T47D (cell line): ENCODE results near the gene CD36.
A peak's percentile ranks its signal among the peaks of the same experiment; 100 is the strongest.

Experiments used
- DNase-seq, 2 experiments: peaks; one replicate each; pipeline versions ENCODE4 v3.0.0 to v3.0.0-alpha.2; 2011 to 2012; ENCODE audit warnings: low read depth in 1 of 2, low spot score in 1 of 2
- JUND ChIP-seq: IDR thresholded peaks from 2 replicates; pipeline ENCODE4 v1.6.1; 2012; ENCODE audit warnings: low read depth
- in situ Hi-C: cut with HindIII; loops from 2 replicates; pipeline ENCODE4 v1.10.0; 2016; ENCODE audit warnings: low sequenced_read_pairs, low pct_unique_long_range_greater_than_20kb

The CD36 gene

DNA sequence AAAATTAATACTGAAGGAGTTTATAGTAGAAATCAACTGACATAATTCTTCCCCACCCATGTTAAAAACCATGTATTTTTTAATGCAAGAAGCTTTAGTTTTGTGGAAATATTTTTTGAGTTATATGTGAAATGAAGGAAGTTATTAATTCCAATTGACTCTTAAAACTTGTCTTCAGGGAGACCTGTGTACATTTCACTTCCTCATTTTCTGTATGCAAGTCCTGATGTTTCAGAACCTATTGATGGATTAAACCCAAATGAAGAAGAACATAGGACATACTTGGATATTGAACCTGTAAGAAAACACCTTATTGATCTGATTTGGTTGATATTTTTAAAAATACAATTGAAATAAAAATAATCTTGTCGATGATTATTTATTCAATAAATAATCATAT, 33.3 kb downstream of the CD36 start:
- no peak for TF ChIP-seq JUND
- DNase-seq, result no peak
- in situ Hi-C loops, result no loop called here

DNA sequence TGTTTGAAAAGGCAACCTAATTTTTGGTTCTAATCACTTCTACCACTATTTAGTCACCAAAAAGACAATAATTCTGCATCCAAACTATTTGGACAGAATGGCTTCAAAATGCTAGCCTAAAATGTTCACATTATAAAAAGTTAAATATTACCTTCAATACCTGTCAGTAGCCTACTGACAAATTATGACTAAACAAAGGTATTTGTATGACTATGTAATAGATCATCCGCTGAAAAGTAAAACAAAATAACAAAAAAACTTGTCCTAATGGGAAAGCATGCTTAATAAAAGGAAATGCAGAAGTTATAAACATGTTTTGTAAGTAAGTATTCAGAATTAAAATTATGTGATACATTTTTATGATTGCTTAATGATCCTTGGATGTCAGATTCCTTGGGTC, 36.6 kb downstream of the CD36 start:
- in situ Hi-C loops, result no loop called here
- no peak for TF ChIP-seq JUND
- DNase-seq, result no peak

DNA sequence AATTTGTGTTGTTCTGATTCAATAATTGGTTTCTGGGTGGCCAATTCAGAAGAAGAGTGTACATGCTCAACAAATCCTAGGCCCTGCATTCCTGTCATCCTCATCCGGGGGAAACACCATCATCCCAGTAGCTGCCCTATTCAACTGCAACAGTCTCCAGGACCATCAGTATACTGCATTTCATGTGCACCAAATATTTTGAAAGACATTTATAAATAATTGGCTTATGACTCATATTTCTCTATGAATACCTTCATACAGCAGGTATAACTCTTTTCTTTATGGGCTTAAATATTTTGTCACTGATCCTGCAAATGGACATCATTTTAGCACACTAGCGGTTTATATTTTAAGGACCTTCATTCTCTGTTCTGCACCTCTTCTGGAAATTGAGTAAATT, 38.0 kb downstream of the CD36 start:
- DNase-seq, result no peak
- in situ Hi-C loops, result no loop called here
- TF ChIP-seq JUND, result no peak

DNA sequence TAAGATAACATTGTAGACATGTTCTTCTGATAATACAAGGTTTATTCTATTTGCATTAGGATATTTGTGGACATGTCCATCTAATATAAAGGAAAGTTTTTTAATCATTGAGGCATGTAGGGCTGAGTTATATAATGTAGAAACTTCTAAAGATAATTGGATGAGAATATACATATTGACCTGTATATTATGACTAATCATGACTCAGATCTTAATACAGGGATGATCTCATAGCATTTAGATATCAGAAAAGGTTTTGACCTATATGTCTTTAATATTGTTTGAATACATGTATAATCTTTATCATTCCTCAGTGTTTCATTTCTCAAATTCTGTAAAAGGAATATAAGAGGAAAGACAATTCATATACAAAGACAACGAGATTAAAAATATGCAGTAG, 39.2 kb downstream of the CD36 start:
- in situ Hi-C loops, result no loop called here

DNA sequence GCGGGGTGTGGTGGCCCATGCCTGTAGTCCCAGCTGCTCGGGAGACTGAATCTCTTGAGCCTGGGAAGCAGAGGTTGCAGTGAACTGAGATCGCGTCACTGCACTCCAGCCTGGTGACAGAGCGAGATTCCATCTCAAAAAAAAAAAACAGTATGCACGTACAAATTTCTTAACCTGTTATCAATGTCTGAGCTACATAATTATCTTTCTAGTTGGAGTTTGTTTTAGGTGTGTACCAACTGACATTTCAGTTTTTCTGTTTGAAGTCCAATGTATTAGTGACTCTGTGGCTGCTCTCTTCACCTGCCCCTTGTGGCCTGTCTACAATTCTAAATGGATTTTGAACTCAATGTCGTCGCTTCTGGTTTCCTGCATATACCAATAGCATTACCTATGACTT, 40.3 kb downstream of the CD36 start:
- no peak for TF ChIP-seq JUND
- no peak for DNase-seq
- in situ Hi-C loops, result no loop called here

More for the DNA sequence above, 39.2 kb downstream of the CD36 start:
- DNase-seq, result no peak
- TF ChIP-seq JUND, result no peak

DNA sequence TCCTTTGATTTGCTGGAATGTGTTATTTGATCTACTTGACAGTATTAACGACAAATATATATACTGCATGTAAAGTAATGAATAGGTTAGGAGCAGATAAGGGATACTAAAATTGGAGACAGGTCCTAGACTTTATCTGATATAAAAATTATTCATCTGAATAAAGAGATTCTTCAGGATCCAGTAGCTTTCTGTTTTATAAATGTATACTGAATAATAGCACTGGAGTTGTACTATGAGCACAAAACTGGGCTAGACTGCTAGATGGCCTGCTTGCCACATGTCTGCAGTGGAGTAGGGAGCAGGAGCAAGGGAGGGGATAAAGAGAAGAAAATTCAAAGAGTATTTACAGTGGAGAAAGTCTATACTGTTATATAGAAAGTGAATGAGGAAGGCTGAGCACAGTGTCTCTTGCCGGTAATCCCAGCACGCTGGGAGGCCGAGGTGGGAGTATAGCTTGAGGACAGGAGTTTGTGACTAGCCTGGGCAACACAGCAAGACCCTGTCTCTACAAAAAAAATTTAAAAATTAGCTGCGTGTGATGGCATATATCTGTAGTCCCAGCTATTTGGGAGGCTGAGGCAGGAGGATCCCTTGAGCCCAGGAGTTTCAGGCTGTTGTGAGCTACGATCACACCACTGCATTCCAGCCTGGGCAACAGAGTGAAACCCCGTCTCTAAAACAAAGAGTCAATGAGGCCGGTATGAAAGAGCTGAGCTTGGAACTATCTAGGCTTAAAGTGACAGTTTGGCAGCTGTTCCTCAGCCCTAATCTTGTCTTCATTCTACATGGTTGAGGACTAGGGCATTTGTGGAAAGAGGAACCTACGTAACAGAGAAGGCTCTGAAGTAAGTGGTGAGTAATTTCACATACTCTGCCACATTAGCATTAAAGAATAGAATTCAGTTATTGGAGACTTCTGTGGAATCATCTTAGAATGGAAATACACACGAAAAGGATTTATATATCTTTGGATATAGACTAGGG, 41.8 kb downstream of the CD36 start:
- no peak for TF ChIP-seq JUND
- DNase-seq, result no peak
- in situ Hi-C loops, result no loop called here

DNA sequence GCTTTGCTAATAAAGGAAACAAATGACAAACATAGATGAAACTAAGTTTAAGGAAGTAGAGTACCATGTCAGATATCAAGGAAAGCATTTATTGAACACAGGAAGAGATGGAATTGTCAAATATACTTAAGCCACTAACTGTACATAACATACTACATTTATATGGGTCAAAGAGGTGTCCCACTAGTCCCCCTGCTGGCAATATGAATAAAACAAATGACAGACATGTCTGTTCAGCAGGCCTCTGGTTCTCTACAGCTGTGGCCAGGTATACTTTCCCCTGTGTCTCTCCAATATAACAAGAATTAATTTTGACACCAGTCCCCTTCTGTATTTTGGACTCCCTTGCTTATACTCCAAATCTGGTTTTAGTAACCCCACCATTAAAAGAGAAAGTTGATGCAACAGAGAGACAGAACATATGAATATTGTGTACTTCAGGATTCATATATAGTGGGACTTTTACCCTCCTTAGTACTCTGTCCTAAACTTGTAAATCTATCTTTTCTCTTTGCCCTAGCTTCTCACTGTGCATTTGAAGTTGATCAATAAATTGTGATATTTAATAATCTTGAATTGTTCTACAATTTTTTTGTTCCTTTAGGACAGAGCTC, 42.9 kb downstream of the CD36 start:
- DNase-seq, result peak; percentile 43 to 75
- in situ Hi-C loops, result no loop called here

DNA sequence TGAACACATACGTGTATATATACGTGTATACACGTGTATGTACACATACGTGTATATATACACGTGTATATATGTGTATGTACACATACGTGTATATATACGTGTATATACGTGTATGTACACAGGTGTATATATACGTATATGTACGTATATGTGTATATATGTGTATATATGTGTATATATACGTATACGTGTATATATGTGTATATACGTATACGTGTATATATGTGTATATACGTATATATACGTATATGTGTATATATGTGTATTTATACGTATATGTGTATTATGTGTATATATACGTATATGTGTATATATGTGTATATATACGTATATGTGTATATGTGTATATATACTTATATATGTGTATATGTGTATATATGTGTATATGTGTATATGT, 44.3 kb downstream of the CD36 start:
- DNase-seq, result no peak
- in situ Hi-C loops, result no loop called here
- TF ChIP-seq JUND, result no peak

More for the DNA sequence above, 42.9 kb downstream of the CD36 start:
- TF ChIP-seq JUND, result no peak

DNA sequence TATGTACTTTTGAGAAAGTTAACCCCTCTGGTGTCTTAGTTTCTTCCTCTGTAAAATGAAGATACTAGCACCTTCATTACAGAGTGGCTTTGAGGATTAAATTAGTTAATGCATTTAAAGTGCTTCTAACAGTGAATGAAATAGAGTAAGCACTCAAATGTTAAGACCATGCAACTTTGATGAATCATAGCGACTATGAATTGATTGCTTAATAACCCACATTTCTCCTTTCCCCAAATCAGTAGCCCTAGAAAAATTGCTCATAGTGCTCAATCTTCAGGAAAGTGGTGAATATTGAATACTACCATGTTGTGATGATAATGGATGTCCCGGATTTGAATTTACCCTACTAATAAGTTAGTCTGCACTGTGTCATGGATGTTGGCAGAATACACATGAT, 48.1 kb downstream of the CD36 start:
- in situ Hi-C loops, result no loop called here
- DNase-seq, result no peak
- TF ChIP-seq JUND, result no peak

DNA sequence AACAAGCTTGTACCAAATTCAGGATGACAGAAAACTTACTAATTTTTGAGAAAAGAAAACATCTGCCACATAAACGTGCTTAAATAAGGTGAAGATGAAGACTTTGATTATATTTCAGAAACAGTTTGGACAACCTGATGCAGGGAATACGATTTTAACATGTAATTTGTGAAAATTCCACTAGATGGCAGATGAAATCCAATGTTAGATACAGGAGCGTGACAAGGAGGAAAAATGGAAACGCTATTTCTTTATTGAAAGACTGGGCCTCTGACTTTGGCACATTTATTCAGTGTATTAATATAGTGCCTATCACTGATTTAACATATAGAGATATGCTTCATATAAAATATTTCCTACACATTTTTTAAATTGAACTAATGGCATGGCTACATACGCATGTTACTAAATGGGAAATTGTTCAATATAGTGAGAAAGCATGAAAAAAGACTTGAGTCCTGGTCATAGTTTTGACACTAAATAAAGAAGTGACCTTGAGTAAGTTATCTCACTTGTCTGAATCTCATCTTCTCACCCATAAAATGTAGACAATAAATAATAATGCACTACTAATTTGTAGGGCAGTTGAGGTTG, 60.7 kb downstream of the CD36 start:
- in situ Hi-C loops, result no loop called here
- peak; percentile 12 to 80 for DNase-seq
- TF ChIP-seq JUND, result no peak

DNA sequence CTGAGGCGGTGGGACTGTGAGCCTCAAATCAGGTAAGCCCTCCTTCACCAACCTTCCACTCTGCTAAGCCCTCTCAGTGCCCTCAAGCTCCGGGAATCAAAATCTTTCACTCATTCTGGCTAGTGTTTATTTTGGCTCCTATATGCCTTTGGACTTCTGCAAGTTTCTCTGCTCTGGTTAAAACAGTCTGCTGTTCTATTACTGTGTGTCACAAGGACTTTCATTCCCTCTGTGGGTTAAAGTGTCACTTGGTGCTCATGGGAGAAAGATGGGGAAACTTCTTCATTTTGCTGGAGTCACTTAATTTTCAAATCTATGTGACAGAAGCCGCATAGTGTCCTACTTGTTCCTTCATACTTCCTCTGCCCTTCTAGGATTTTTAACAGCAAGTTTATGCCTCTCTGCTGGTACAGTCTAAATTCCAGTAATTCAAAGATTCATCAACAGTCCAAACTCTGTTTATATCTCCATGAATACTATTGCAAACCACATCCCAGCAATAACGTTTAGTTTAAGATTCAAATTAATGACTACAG, 61.3 kb downstream of the CD36 start:
- no peak for DNase-seq
- in situ Hi-C loops, result no loop called here
- no peak for TF ChIP-seq JUND

DNA sequence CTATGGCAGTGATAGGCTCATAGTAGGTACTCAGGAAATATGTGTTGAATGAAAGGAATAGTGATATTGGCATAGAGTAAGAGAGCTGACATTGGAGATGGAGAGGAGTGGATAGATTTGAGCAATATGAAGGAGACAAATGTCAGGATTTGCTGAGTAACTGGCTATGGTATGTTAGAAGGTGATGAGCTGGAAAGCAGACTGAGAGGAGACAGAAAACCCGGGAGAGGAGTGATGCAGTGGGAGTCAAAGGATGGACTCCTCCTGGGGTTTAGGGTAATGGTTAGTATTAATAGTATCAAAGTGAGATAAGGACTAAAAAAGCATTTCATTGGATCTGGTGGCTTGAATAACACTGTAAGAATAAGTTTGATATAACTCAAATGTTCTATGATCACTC, 64.8 kb downstream of the CD36 start:
- in situ Hi-C loops, result no loop called here
- DNase-seq, result no peak
- TF ChIP-seq JUND, result no peak

DNA sequence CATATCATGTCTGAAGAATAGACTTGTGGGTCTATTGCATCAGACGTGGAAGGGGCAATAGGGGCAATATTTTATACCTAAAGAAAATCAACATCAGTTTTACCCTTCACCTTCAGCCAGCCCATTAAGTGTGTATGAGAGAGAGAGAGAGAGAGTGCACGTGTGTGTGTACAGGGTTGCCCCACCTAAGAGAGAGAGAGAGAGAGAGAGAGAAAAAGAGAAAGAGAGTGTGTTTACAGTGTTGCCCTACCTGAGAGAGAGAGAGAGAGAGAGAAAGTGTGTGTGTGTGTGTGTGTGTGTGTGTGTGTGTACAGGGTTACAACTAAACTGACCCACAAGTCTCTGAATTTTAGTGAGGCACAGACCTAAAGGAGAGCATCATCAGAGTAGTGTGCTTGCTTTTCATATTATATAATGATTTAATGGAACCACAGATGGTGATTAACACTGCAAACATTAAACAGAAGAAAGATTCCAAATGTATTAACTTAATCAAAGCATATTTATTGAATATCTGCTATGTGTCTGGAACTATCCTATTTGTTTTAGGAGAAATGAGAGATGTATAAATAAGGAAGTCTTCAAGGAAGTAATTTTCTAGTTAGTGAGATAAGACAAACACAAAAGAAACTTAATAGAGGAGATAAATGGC, 66.8 kb downstream of the CD36 start:
- TF ChIP-seq JUND, result no peak
- in situ Hi-C loops, result no loop called here
- DNase-seq, result no peak
